MM.1S (cell line): ENCODE results near the gene TTC36.

Experiments
- DNase-seq: peaks from one replicate; pipeline ENCODE4 v3.0.0-alpha.2; 2015
- H2AFZ ChIP-seq: fragments of 300-600 bp; sonication (generic); 2 replicates; pipeline ENCODE4 v1.6.0; 2016; ENCODE audit warnings: antibody characterized with exemption, low read length
- H3F3A ChIP-seq: fragments of 300-600 bp; sonication (generic); 2 replicates; pipeline ENCODE4 v1.6.1; 2016; ENCODE audit warnings: mild to moderate bottlenecking, antibody characterized with exemption, low read length, moderate library complexity, mixed read lengths; ENCODE audit not compliant: insufficient read depth
- H3K27ac ChIP-seq: fragments of 300-600 bp; sonication (generic); 2 replicates; pipeline ENCODE4 v1.5.1; 2016; ENCODE audit warnings: mild to moderate bottlenecking, low read length
- H3K27me3 ChIP-seq: fragments of 300-600 bp; sonication (generic); replicated peaks from 2 replicates; pipeline ENCODE4 v1.6.0; 2016; ENCODE audit warnings: low read length; ENCODE audit not compliant: insufficient read depth
- H3K36me3 ChIP-seq: fragments of 300-600 bp; sonication (generic); replicated peaks from 2 replicates; pipeline ENCODE4 v1.6.1; 2016; ENCODE audit warnings: mild to moderate bottlenecking, low read length, mixed read lengths; ENCODE audit not compliant: insufficient read depth
- H3K4me1 ChIP-seq: fragments of 300-600 bp; sonication (generic); 2 replicates; pipeline ENCODE4 v1.6.1; 2016; ENCODE audit warnings: low read length, mixed read lengths
- H3K4me2 ChIP-seq: fragments of 300-600 bp; sonication (generic); 2 replicates; pipeline ENCODE4 v1.6.0; 2016; ENCODE audit warnings: low read depth, low read length
- H3K4me3 ChIP-seq: fragments of 300-600 bp; sonication (generic); 2 replicates; pipeline ENCODE4 v1.5.1; 2016; ENCODE audit warnings: low read length, mixed read lengths
- H3K79me2 ChIP-seq: fragments of 300-600 bp; sonication (generic); 2 replicates; pipeline ENCODE4 v1.6.1; 2016; ENCODE audit warnings: mixed run types, low read length, mixed read lengths
- H3K9ac ChIP-seq: fragments of 300-600 bp; sonication (generic); 2 replicates; pipeline ENCODE4 v1.6.1; 2016; ENCODE audit warnings: low read length, mixed read lengths
- H3K9me2 ChIP-seq: fragments of 300-600 bp; sonication (generic); replicated peaks from 2 replicates; pipeline ENCODE4 v1.6.1; 2016; ENCODE audit warnings: mild to moderate bottlenecking, low read length, mixed read lengths; ENCODE audit not compliant: insufficient read depth
- H3K9me3 ChIP-seq: fragments of 300-600 bp; sonication (generic); replicated peaks from 2 replicates; pipeline ENCODE4 v1.6.1; 2016; ENCODE audit warnings: mild to moderate bottlenecking, low read length, mixed read lengths; ENCODE audit not compliant: insufficient read depth
- H4K20me1 ChIP-seq: fragments of 300-600 bp; sonication (generic); 2 replicates; pipeline ENCODE4 v1.6.1; 2016; ENCODE audit warnings: mild to moderate bottlenecking, low read length, moderate library complexity, mixed read lengths; ENCODE audit not compliant: insufficient read depth
- CTCF ChIP-seq: fragments of 300-600 bp; sonication (generic); IDR thresholded peaks from 2 replicates; pipeline ENCODE4 v1.5.1; 2016; ENCODE audit warnings: antibody characterized with exemption, low read length, mixed read lengths
- EZH2 ChIP-seq: fragments of 300-600 bp; sonication (generic); optimal IDR thresholded peaks from 2 replicates; pipeline ENCODE3; 2017; ENCODE audit warnings: low read depth, mild to moderate bottlenecking, antibody characterized with exemption, low read length, mixed read lengths
- EZH2phosphoT487 ChIP-seq: fragments of 300-600 bp; sonication (generic); IDR thresholded peaks from 2 replicates; pipeline ENCODE4 v1.6.1; 2018; ENCODE audit warnings: antibody characterized with exemption, low read length

TTC36 gene

GRCh38 chr11:118537409-118537980 is 10.2 kb downstream of the TTC36 start:
- Histone ChIP-seq H3K9me2 (no peaks in the 10 kb centered on the region), H3K4me2 (no peak overlapping the region), H4K20me1 (no peaks in the 10 kb centered on the region), H3K9me3 (no peaks in the 10 kb centered on the region), H3K4me3 (no peak overlapping the region), H2AFZ (no peak overlapping the region), H3K36me3 (no peaks in the 10 kb centered on the region), H3K9ac (no peak overlapping the region), H3K27ac (no peak overlapping the region), H3K79me2 (no peaks in the 10 kb centered on the region), H3K27me3 (no peaks in the 10 kb centered on the region), H3K4me1 (no peaks in the 10 kb centered on the region), H3F3A (no peaks in the 10 kb centered on the region)
- DNase-seq, result no peak
- no peak for TF ChIP-seq EZH2
- no peak for TF ChIP-seq CTCF

- Histone ChIP-seq H3K36me3 (no peaks in the 10 kb centered on the region), H3K27ac (no peak overlapping the region), H3K4me1 (no peaks in the 10 kb centered on the region), H3K4me2 (no peak overlapping the region), H3K79me2 (no peaks in the 10 kb centered on the region), H3K4me3 (no peak overlapping the region), H3K27me3 (no peaks in the 10 kb centered on the region), H2AFZ (no peak overlapping the region), H3K9me3 (no peaks in the 10 kb centered on the region), H3K9me2 (no peaks in the 10 kb centered on the region), H4K20me1 (no peaks in the 10 kb centered on the region), H3K9ac (no peak overlapping the region), H3F3A (no peaks in the 10 kb centered on the region)
- TF ChIP-seq CTCF, result no peak
- TF ChIP-seq EZH2, result no peak
- TF ChIP-seq EZH2phosphoT487, result no peak
- no peak for DNase-seq
Measured at GRCh38 chr11:118544010-118544646, 16.9 kb downstream of the TTC36 start.

- Histone ChIP-seq H3K9ac (no peak overlapping the region), H4K20me1 (no peaks in the 10 kb centered on the region), H3K4me1 (no peaks in the 10 kb centered on the region), H3K79me2 (no peaks in the 10 kb centered on the region), H3K9me2 (no peaks in the 10 kb centered on the region), H3K9me3 (no peaks in the 10 kb centered on the region), H3F3A (no peaks in the 10 kb centered on the region), H3K36me3 (no peaks in the 10 kb centered on the region), H3K4me3 (no peak overlapping the region), H3K27me3 (no peaks in the 10 kb centered on the region), H3K27ac (no peak overlapping the region), H2AFZ (no peak overlapping the region), H3K4me2 (no peak overlapping the region)
- no peak for DNase-seq
- TF ChIP-seq EZH2phosphoT487 (no peak), EZH2 (no peak), CTCF (no peak)
Measured at GRCh38 chr11:118544647-118545010, 17.4 kb downstream of the TTC36 start.
